Natural killer cell (primary cell): ENCODE results near the gene B9D2. TPM values are rescaled to one million over a fixed set of nuclear protein-coding genes. Genes with fewer than 3 reads are reported as not detected.

ENCODE experiments used
- ATAC-seq, 3 donors: fragments of 150-1000 bp in 2 of 3; fragments of 200-7000 bp in 1 of 3; cut with Tn5 transposase; 1 replicate in 1 of 3; 2 replicates in 2 of 3; pipeline ENCODE4 v1.10.0; 2021; ENCODE audit warnings: mild to moderate bottlenecking in 2 of 3, moderate library complexity in 2 of 3
- DNase-seq, 2 donors: peaks; one replicate each; pipeline versions ENCODE4 v3.0.0 to v3.0.0-alpha.2; 2013 to 2021; ENCODE audit warnings: mixed read lengths in 1 of 2
- H3K27ac ChIP-seq: one replicate; pipeline ENCODE4 v1.5.1; 2013; ENCODE audit warnings: mild to moderate bottlenecking, low read length
- H3K27me3 ChIP-seq: one replicate; pipeline ENCODE4 v1.6.1; 2013; ENCODE audit warnings: low read length; ENCODE audit not compliant: control insufficient read depth, insufficient read depth
- H3K36me3 ChIP-seq: one replicate; pipeline ENCODE4 v1.6.1; 2013; ENCODE audit warnings: low read length; ENCODE audit not compliant: control insufficient read depth, insufficient read depth
- H3K4me1 ChIP-seq: one replicate; pipeline ENCODE4 v1.6.1; 2013; ENCODE audit warnings: low read length; ENCODE audit not compliant: control insufficient read depth, insufficient read depth
- H3K4me3 ChIP-seq: one replicate; pipeline ENCODE4 v1.5.1; 2013; ENCODE audit warnings: low read length
- H3K9me3 ChIP-seq: one replicate; pipeline ENCODE4 v1.6.1; 2013; ENCODE audit warnings: low read length; ENCODE audit not compliant: control insufficient read depth, insufficient read depth
- H3K27ac Mint-ChIP-seq, 2 donors: one replicate each; pipeline ENCODE4 v1.8.0; 2022; ENCODE audit warnings: mild to moderate bottlenecking in 2 of 2, mixed read lengths in 2 of 2, moderate library complexity in 1 of 2
- H3K27me3 Mint-ChIP-seq, 2 donors: one replicate each; pipeline ENCODE4 v1.8.0; 2022; ENCODE audit warnings: low read depth in 2 of 2, mixed read lengths in 2 of 2
- H3K36me3 Mint-ChIP-seq: one replicate; pipeline ENCODE4 v1.8.0; 2022; ENCODE audit warnings: mixed read lengths
- H3K4me1 Mint-ChIP-seq, 2 donors: one replicate each; pipeline ENCODE4 v1.8.0; 2022; ENCODE audit warnings: mixed read lengths in 2 of 2
- H3K4me3 Mint-ChIP-seq: one replicate; pipeline ENCODE4 v1.8.0; 2022; ENCODE audit warnings: mild to moderate bottlenecking, moderate library complexity, mixed read lengths
- H3K9me3 Mint-ChIP-seq, 2 donors: one replicate each; pipeline ENCODE4 v1.8.0; 2022; ENCODE audit warnings: mixed read lengths in 2 of 2
- CTCF ChIP-seq: fragments of 200-600 bp; IDR thresholded peaks from one replicate; pipeline ENCODE4 v1.8.0; 2022; ENCODE audit warnings: antibody characterized with exemption
- WGBS: methylation state at CpG from one replicate; pipeline ENCODE4 v1.1.7; 2013; ENCODE audit warnings: missing lambda C conversion rate; ENCODE audit not compliant: insufficient coverage; 5-methylcytosine and 5-hydroxymethylcytosine counted together
- intact Hi-C: fragments of 100-400 bp; cut with micrococcal nuclease; formaldehyde crosslinking; loops from one replicate; pipeline ENCODE4 v1.14.2; 2022
- total RNA-seq, 4 donors: library from RNA; stranded (reverse); fragments of 120-200 nt in 1 of 4; gene quantifications; one replicate each; pipeline versions ENCODE4 v1.2.3 to v1.2.4, GENCODE V29; 2013 to 2022

Gene B9D2
- total RNA-seq, 3 donors from 2014 or later (not counting 1 experiment from before 2014, with no cell fraction given), result 18.1 to 22.2 (median 18.7) TPM

- no peaks in the 10 kb centered on the region for H3K27me3 ChIP-seq
- peaks cover 81% of the 10 kb centered on the region for H3K4me1 ChIP-seq
- whole genome bisulfite sequencing, result 11% methylated on average over 4 of the region's 4 CpGs
- no peaks in the 10 kb centered on the region for H3K27me3 Mint-ChIP-seq
- H3K27ac ChIP-seq, result peak overlapping the region; percentile 97
- H3K27ac Mint-ChIP-seq, result peak overlapping the region; percentile 91 to 94
- intact Hi-C loops, result loop anchor here (1.0 to 10.0 kb wide), 9 partner anchors 10 to 645 kb away; partner anchors contain the start of gene TGFB1
- H3K36me3 Mint-ChIP-seq, result peaks cover under 1% of the 10 kb centered on the region
- no peaks in the 10 kb centered on the region for H3K9me3 ChIP-seq
- no peaks in the 10 kb centered on the region for H3K9me3 Mint-ChIP-seq
- no peak overlapping the region for H3K4me3 ChIP-seq
- H3K4me1 Mint-ChIP-seq, result peaks cover 81% of the 10 kb centered on the region in 2 donors
- ATAC-seq, result peak in 2 of 3 donors; percentile 4 to 10
- no peak for TF ChIP-seq CTCF
- peaks cover 45% of the 10 kb centered on the region for H3K36me3 ChIP-seq
- peak overlapping the region; percentile 96 for H3K4me3 Mint-ChIP-seq
- peak in 1 of 2 donors; percentile 25 for DNase-seq
Observed at GRCh38 chr19:41307954-41308449, 55.9 kb downstream of the B9D2 start.

- Mint-ChIP-seq H3K9me3 (no peaks in the 10 kb centered on the region), H3K4me3 (peak overlapping the region; percentile 84), H3K27ac (peak overlapping the region; percentile 91 to 94), H3K36me3 (no peaks in the 10 kb centered on the region), H3K4me1 (peaks cover 81 to 82% of the 10 kb centered on the region in 2 donors), H3K27me3 (no peaks in the 10 kb centered on the region)
- Histone ChIP-seq H3K27me3 (no peaks in the 10 kb centered on the region), H3K9me3 (no peaks in the 10 kb centered on the region), H3K4me3 (peak overlapping the region; percentile 9), H3K36me3 (peaks cover 39% of the 10 kb centered on the region), H3K27ac (peak overlapping the region; percentile 97), H3K4me1 (peaks cover 89% of the 10 kb centered on the region)
- DNase-seq (peak; percentile 17 to 78), ATAC-seq (peak in 2 of 3 donors; percentile 21 to 25)
- intact Hi-C loops, result loop anchor here (5.0 to 10.0 kb wide), 2 partner anchors 45 to 482 kb away; partner anchors contain the start of gene TGFB1
- 2% methylated on average over 5 of the region's 8 CpGs for WGBS
- no peak for TF ChIP-seq CTCF
Observed at GRCh38 chr19:41307090-41307875, 56.7 kb downstream of the B9D2 start.

DNA sequence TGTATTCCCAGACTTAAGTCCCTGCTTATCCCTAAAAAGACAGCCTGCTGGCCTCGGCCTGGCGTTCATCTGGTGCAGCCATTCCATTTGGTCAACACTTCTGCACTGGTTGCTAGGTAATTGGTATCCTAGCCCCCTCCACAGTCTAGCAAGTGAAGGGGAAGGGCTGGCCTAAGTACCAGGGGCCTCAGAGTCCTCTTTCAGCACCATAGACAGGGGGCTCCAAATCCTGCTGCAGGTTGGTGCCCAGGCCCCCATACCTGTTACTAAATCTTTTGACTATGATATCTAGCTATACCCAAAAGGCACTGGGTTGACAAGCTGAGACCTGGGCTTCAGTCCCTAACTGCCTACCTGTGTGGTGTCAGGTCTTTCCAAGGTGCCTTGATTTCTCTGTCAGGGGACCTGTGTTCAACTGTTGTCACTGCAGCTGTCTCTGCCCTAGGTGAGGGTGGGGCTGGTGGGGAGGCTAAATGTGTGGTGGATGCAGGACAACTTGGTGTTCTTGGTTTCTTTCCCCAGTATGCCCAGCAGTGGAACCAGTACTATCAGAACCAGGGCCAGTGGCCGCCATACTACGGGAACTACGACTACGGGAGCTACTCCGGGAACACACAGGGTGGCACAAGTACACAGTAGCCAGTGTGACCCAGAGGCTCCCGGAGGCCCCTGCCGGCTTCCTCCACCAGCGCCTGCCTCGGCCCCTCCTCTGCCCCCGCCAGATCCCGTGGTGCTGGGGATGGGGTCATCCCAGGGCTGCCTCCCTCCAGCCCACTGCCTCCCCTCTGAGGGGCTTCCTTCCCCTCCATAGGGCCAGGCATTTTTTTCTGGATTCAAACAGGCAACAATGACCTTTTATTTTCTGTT lies 57.8 kb downstream of the B9D2 start:
- H3K27me3 Mint-ChIP-seq, result no peaks in the 10 kb centered on the region
- H3K36me3 Mint-ChIP-seq, result no peaks in the 10 kb centered on the region

More for the DNA sequence above, 57.8 kb downstream of the B9D2 start:
- DNase-seq, result no peak
- Mint-ChIP-seq H3K9me3 (no peaks in the 10 kb centered on the region), H3K4me3 (peak overlapping the region; percentile 84), H3K4me1 (peaks cover 83 to 86% of the 10 kb centered on the region in 2 donors), H3K27ac (peak overlapping the region; percentile 91 to 94)
- Histone ChIP-seq H3K36me3 (peaks cover 45% of the 10 kb centered on the region), H3K4me1 (peaks cover 94% of the 10 kb centered on the region), H3K9me3 (no peaks in the 10 kb centered on the region), H3K4me3 (no peak overlapping the region), H3K27ac (peak overlapping the region; percentile 97), H3K27me3 (no peaks in the 10 kb centered on the region)
- TF ChIP-seq CTCF, result no peak
- 53% methylated on average over 13 of the region's 13 CpGs for WGBS
- ATAC-seq, result no peak
- intact Hi-C loops, result loop anchor here (5.0 to 10.0 kb wide), 2 partner anchors 46 to 481 kb away; partner anchors contain the start of gene TGFB1
